ENCODE measurements around the gene ADARB2. TPM values are rescaled to one million over a fixed set of nuclear protein-coding genes. Genes with fewer than 3 reads are reported as not detected.
A peak's percentile ranks its signal among the peaks of the same experiment; 100 is the strongest.

Gene ADARB2
- total and polyA plus RNA-seq, 10 of the 15 experiments (the other 5 are each of a cell fraction or from before 2014, with no cell fraction given) = 0.02 to 4.1 (median 0.76) TPM

DNA sequence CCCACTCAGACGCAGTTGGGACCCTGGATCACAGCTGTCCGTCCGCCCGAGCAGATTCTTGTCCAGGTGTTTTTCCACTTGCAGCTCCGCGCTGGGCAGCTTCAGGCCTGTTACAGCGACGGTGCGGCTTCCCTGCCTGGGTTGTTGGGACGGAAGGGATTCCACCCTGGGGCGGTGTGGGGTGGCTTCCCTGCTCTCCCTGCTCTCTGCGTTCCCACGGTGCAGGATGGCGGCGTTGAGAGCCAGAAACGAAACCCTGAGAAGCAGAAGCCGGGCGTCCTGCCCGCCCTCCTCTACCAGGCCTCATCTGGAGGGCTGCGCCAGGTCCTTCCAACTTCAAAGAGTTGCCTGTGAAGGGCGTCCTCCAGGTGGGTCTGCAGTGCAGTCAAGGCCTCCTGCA is 194.4 kb downstream of the ADARB2 start:
- RAD21 ChIA-PET (ENCODE audit: unreplicated experiment) = no interaction called here
- intact Hi-C loops (cut with micrococcal nuclease; ENCODE audit: unreplicated experiment) = no loop called here
- in situ Hi-C loops (cut with MboI) = no loop called here

DNA sequence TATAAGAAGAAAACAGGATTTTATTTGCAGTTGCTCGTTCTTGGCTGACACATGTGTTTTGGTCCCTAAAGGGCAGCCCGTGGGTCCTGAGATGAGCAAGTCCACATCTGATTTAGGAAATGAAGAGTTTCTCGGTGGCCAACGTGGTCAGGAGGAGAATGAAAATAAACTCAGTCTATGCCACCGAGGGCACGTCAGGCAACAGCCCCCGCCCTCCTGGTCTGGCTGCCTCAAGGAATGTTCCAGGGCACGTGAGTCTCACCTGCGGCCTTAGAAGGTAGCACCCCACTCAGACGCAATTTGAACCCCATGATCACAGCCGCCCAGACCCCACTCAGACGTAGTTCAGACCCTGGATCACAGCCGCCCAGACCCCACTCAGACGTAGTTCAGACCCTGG is 197.2 kb downstream of the ADARB2 start:
- H3K9me3 ChIP-seq (replicated peaks; ENCODE audit: control insufficient read depth, insufficient read depth, low read length) = no peaks in the 10 kb centered on the region
- H2AFZ ChIP-seq (ENCODE audit: control insufficient read depth, low read depth, low read length) = no peak overlapping the region
- H3K9ac ChIP-seq (ENCODE audit: control insufficient read depth, insufficient read depth, low read length) = no peak overlapping the region
- H3K79me2 ChIP-seq (ENCODE audit: control insufficient read depth, insufficient read depth, low read length) = no peaks in the 10 kb centered on the region
- H4K20me1 ChIP-seq (ENCODE audit: control insufficient read depth, insufficient read depth) = no peaks in the 10 kb centered on the region
- ChIA-PET RAD21 (ENCODE audit: unreplicated experiment) (no interaction called here), POLR2A (no interaction called here), CTCF (no interaction called here), SMC1A (ENCODE audit: uncharacterized antibody, unreplicated experiment) (interaction anchor here (1.0 kb wide), 1 partner anchor 120 kb away, joined by 4 read pairs; no protein-coding TSS in a partner anchor)
- H3K36me3 ChIP-seq (ENCODE audit: control insufficient read depth in 2 of 2, insufficient read depth in 2 of 2, low read length in 1 of 2) = no peaks in the 10 kb centered on the region
- no peak overlapping the region for H3K27ac ChIP-seq (ENCODE audit: control insufficient read depth, insufficient read depth)
- no TSS peak for BruUV-seq (replicated peaks)
- H3K4me1 ChIP-seq (ENCODE audit: control insufficient read depth, insufficient read depth, low read length) = no peaks in the 10 kb centered on the region
- no peak overlapping the region for H3K4me2 ChIP-seq (ENCODE audit: control insufficient read depth, insufficient read depth)
- H3K27me3 ChIP-seq (replicated peaks in 1 of 2; ENCODE audit: control insufficient read depth in 2 of 2, insufficient read depth in 2 of 2, low read length in 1 of 2) = no peaks in the 10 kb centered on the region
- no peak for DNase-seq (ENCODE audit: low read depth, low spot score)
- 37% methylated on average over 14 of the region's 14 CpGs for WGBS (ENCODE audit: insufficient coverage, insufficient replicate concordance, low lambda C conversion rate, missing lambda C conversion rate)
- ATAC-seq = peak; percentile 51
- no peak for FAIRE-seq
- 0 out of 2 replicates have a peak, but pooled peaks have one; percentile 10 for TF ChIP-seq RUNX3 (IDR thresholded peaks at IDR 0.05; ENCODE audit: low read length)
- no peak for TF ChIP-seq RAD21 (IDR thresholded peaks at IDR 0.05; ENCODE audit: insufficient read depth, low read depth, low read length)
- TF ChIP-seq MEF2B (IDR thresholded peaks at IDR 0.05; ENCODE audit: partially characterized antibody, poor library complexity, severe bottlenecking) = peak; percentile 23
- in situ Hi-C loops (cut with MboI) = no loop called here
- intact Hi-C loops (cut with micrococcal nuclease; ENCODE audit: unreplicated experiment) = no loop called here
- H3K4me3 ChIP-seq = no peak overlapping the region

More for the DNA sequence above, 194.4 kb downstream of the ADARB2 start:
- BruUV-seq (replicated peaks) = no TSS peak
- no peaks in the 10 kb centered on the region for H3K4me1 ChIP-seq (ENCODE audit: control insufficient read depth, insufficient read depth, low read length)
- H3K36me3 ChIP-seq (ENCODE audit: control insufficient read depth in 2 of 2, insufficient read depth in 2 of 2, low read length in 1 of 2) = no peaks in the 10 kb centered on the region
- H3K9ac ChIP-seq (ENCODE audit: control insufficient read depth, insufficient read depth, low read length) = no peak overlapping the region
- no peak overlapping the region for H3K4me3 ChIP-seq
- POLR2A ChIA-PET = no interaction called here
- no peak for DNase-seq (ENCODE audit: low read depth, low spot score)
- FAIRE-seq = no peak
- WGBS (ENCODE audit: insufficient coverage, insufficient replicate concordance, low lambda C conversion rate, missing lambda C conversion rate) = 82% methylated on average over 21 of the region's 21 CpGs
- no peak overlapping the region for H3K4me2 ChIP-seq (ENCODE audit: control insufficient read depth, insufficient read depth)
- CTCF ChIA-PET = no interaction called here
- H2AFZ ChIP-seq (ENCODE audit: control insufficient read depth, low read depth, low read length) = no peak overlapping the region
- no peaks in the 10 kb centered on the region for H4K20me1 ChIP-seq (ENCODE audit: control insufficient read depth, insufficient read depth)
- no peak overlapping the region for H3K27ac ChIP-seq (ENCODE audit: control insufficient read depth, insufficient read depth)
- no peaks in the 10 kb centered on the region for H3K79me2 ChIP-seq (ENCODE audit: control insufficient read depth, insufficient read depth, low read length)
- SMC1A ChIA-PET (ENCODE audit: uncharacterized antibody, unreplicated experiment) = no interaction called here
- TF ChIP-seq ELK1 (IDR thresholded peaks at IDR 0.05; ENCODE audit: low read depth, low read length) (no peak), SP1 (IDR thresholded peaks at IDR 0.05; ENCODE audit: low read depth, low read length) (no peak)
- H3K27me3 ChIP-seq (replicated peaks in 1 of 2; ENCODE audit: control insufficient read depth in 2 of 2, insufficient read depth in 2 of 2, low read length in 1 of 2) = no peaks in the 10 kb centered on the region
- ATAC-seq = no peak
- H3K9me3 ChIP-seq (replicated peaks; ENCODE audit: control insufficient read depth, insufficient read depth, low read length) = no peaks in the 10 kb centered on the region; the same call in 2 of the 3 replicates

Data from GM12878 (cell line).